ENCODE data around the gene BBS9.
"Not testable (repeated sequence)": the region's sequence is repeated elsewhere in the genome, so short reads cannot be mapped to it uniquely, and the experiment has no call there.

Gene BBS9

GRCh38 chr7:33201821-33202220, 72.5 kb downstream of the BBS9 start:
- DNase-seq, result no peak

- DNase-seq, result no peak
Measured at GRCh38 chr7:33210958-33211357, 81.6 kb downstream of the BBS9 start.

GRCh38 chr7:33212144-33212543, 82.8 kb downstream of the BBS9 start:
- DNase-seq, result no peak

GRCh38 chr7:33215992-33216391, 86.6 kb downstream of the BBS9 start:
- DNase-seq, result no peak

GRCh38 chr7:33217595-33217994, 88.2 kb downstream of the BBS9 start:
- no peak for DNase-seq

GRCh38 chr7:33218841-33219535, 89.6 kb downstream of the BBS9 start:
- DNase-seq, result not testable (repeated sequence)

GRCh38 chr7:33220231-33220630, 90.9 kb downstream of the BBS9 start:
- DNase-seq, result no peak

- DNase-seq, result no peak
Measured at GRCh38 chr7:33221390-33221789, 92.0 kb downstream of the BBS9 start.

- DNase-seq, result no peak
Measured at GRCh38 chr7:33232632-33233145, 103.3 kb downstream of the BBS9 start.

GRCh38 chr7:33233659-33234058, 104.3 kb downstream of the BBS9 start:
- no peak for DNase-seq

GRCh38 chr7:33237036-33237435, 107.7 kb downstream of the BBS9 start:
- DNase-seq, result no peak

- no peak for DNase-seq
Measured at GRCh38 chr7:33243319-33243881, 114.0 kb downstream of the BBS9 start.

GRCh38 chr7:33248671-33249070, 119.3 kb downstream of the BBS9 start:
- DNase-seq, result no peak

- no peak for DNase-seq
Measured at GRCh38 chr7:33250421-33250871, 121.1 kb downstream of the BBS9 start.

- DNase-seq, result no peak
Measured at GRCh38 chr7:33251301-33251700, 121.9 kb downstream of the BBS9 start.

GRCh38 chr7:33258491-33258951, 129.2 kb downstream of the BBS9 start:
- no peak for DNase-seq

GRCh38 chr7:33261585-33261984, 132.2 kb downstream of the BBS9 start:
- no peak for DNase-seq

- no peak for DNase-seq
Measured at GRCh38 chr7:33262476-33262875, 133.1 kb downstream of the BBS9 start.

GRCh38 chr7:33271839-33272371, 142.5 kb downstream of the BBS9 start:
- DNase-seq, result not testable (repeated sequence)

GRCh38 chr7:33273356-33273755, 144.0 kb downstream of the BBS9 start:
- DNase-seq, result no peak

GRCh38 chr7:33276325-33276724, 147.0 kb downstream of the BBS9 start:
- no peak for DNase-seq

- DNase-seq, result no peak
Measured at GRCh38 chr7:33276729-33277128, 147.4 kb downstream of the BBS9 start.

- DNase-seq, result no peak
Measured at GRCh38 chr7:33278095-33278494, 148.7 kb downstream of the BBS9 start.

- no peak for DNase-seq
Measured at GRCh38 chr7:33286501-33286900, 157.1 kb downstream of the BBS9 start.
